Fibroblast of mammary gland (primary cell): ENCODE results near the gene OAF.

Source experiments
- DNase-seq: peaks from one replicate; pipeline ENCODE4 v3.0.0-alpha.2; 2010; ENCODE audit warnings: low read depth
- H3K4me3 ChIP-seq: 2 replicates; pipeline ENCODE4 v1.5.1; 2011; ENCODE audit warnings: low read depth, mild to moderate bottlenecking, low read length, moderate library complexity; ENCODE audit not compliant: control insufficient read depth
- TF ChIP-seq, protein P1 (sequence below): conservative IDR thresholded peaks from 2 replicates; pipeline ENCODE4 v1.5.1; 2011; ENCODE audit warnings: low read depth, low read length, inconsistent platforms; ENCODE audit not compliant: control insufficient read depth, insufficient read depth

OAF gene

DNA sequence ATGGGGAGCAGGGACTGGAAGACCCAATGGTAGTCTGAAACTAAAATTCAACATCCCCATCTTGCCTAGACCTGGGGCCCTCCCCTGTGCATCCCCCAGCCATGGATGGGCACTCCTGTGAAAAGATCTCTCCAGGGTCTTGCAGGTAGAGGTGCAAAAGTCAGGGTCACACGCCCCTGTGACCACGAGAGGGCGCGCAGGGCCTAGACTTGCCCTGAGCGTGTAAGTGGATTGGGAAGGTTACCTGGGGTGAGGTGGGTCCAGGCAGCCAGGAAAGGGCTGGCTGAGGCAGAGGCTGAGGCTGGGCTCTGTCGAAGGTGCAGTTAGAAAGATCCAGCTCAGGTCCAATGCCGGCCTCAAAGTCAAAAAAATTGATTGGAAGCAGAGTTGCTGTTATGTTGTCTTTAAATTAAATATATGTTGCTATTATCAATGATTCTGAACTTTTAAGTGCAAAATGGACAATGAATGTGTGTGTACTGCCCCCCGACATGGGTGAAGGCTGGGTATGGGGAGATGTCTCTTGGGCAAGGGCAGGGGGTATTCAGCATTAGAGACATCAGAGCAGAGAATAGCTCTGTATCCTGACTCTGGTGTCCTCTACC, 24.3 kb downstream of the OAF start:
- DNase-seq = peak; percentile 49
- no peak overlapping the region for H3K4me3 ChIP-seq
- TF ChIP-seq, protein P1, sequence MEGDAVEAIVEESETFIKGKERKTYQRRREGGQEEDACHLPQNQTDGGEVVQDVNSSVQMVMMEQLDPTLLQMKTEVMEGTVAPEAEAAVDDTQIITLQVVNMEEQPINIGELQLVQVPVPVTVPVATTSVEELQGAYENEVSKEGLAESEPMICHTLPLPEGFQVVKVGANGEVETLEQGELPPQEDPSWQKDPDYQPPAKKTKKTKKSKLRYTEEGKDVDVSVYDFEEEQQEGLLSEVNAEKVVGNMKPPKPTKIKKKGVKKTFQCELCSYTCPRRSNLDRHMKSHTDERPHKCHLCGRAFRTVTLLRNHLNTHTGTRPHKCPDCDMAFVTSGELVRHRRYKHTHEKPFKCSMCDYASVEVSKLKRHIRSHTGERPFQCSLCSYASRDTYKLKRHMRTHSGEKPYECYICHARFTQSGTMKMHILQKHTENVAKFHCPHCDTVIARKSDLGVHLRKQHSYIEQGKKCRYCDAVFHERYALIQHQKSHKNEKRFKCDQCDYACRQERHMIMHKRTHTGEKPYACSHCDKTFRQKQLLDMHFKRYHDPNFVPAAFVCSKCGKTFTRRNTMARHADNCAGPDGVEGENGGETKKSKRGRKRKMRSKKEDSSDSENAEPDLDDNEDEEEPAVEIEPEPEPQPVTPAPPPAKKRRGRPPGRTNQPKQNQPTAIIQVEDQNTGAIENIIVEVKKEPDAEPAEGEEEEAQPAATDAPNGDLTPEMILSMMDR = peak; percentile 69

GRCh38 chr11:120236169-120237107, 25.6 kb downstream of the OAF start:
- peak; percentile 65 for DNase-seq
- H3K4me3 ChIP-seq = no peak overlapping the region
- TF ChIP-seq, protein P1 = no peak

DNA sequence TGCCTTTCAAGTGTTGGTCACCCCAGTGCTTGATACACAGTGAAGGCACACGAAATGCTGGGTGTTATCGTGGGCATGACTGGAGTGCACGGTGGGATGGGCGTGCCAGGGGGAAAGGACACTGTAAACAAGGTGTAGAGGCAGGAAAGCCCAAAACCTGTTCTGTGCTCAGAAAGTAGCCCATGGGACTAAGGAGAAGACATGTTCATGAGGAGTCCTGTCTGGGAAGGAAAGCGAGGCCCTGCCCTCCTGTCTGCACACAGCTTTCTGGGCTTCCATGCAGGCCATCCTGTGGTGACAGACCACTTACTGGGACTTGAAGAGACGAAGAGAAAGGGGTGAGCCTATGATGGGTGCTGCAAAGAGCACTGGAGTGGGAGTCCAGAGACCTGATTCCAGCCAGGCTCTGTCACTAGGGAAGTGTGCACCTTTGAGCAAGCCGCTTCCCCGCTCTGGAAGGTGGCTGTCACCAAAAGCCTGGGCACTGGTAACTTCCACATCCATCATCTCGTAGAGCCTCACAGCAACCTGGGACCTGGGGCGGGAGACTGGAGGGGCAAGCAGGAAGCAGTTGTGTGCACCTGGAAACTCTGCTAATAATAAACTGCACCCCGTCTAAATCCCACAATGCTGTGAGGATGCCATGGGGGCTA, 28.3 kb downstream of the OAF start:
- DNase-seq = no peak
- no peak overlapping the region for H3K4me3 ChIP-seq
- TF ChIP-seq, protein P1 = no peak

- TF ChIP-seq, protein P1 = peak; percentile 16
- no peak within 1 kb of the TSS for H3K4me3 ChIP-seq
- DNase-seq = no peak
Measured at GRCh38 chr11:120239713-120240640, 29.1 kb downstream of the OAF start, which contains the start of gene POU2F3. Gene POU2F3, plus strand, starts transcription at chr11:120240140. Its CDS starts 204 bp downstream, at chr11:120240344.

GRCh38 chr11:120240866-120241265, 30.0 kb downstream of the OAF start:
- no peak for DNase-seq
- H3K4me3 ChIP-seq = no peak overlapping the region
- TF ChIP-seq, protein P1 = no peak

GRCh38 chr11:120241277-120241676, 30.4 kb downstream of the OAF start:
- TF ChIP-seq, protein P1 = no peak
- no peak for DNase-seq

More at GRCh38 chr11:120241277-120241676, 30.4 kb downstream of the OAF start:
- no peak overlapping the region for H3K4me3 ChIP-seq
